Measurements from ENCODE around the gene TTLL11.

GRCh38 chr9:121946465-121946864 is 146.6 kb downstream of the TTLL11 start:
- TF ChIP-seq, protein P1, sequence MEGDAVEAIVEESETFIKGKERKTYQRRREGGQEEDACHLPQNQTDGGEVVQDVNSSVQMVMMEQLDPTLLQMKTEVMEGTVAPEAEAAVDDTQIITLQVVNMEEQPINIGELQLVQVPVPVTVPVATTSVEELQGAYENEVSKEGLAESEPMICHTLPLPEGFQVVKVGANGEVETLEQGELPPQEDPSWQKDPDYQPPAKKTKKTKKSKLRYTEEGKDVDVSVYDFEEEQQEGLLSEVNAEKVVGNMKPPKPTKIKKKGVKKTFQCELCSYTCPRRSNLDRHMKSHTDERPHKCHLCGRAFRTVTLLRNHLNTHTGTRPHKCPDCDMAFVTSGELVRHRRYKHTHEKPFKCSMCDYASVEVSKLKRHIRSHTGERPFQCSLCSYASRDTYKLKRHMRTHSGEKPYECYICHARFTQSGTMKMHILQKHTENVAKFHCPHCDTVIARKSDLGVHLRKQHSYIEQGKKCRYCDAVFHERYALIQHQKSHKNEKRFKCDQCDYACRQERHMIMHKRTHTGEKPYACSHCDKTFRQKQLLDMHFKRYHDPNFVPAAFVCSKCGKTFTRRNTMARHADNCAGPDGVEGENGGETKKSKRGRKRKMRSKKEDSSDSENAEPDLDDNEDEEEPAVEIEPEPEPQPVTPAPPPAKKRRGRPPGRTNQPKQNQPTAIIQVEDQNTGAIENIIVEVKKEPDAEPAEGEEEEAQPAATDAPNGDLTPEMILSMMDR (IDR thresholded peaks at IDR 0.05), result no peak
- no peak for TF ChIP-seq POLR2A (IDR thresholded peaks at IDR 0.05)

All from uterus (tissue), 2 donors.